Measurements from ENCODE around the gene HERC2. TPM values are rescaled to one million over a fixed set of nuclear protein-coding genes. Genes with fewer than 3 reads are reported as not detected.
"Not testable (repeated sequence)": the region's sequence is repeated elsewhere in the genome, so short reads cannot be mapped to it uniquely, and the experiment has no call there.

The HERC2 gene
- total RNA-seq, 1 donor from 2014 or later = 80.1 TPM

- TF ChIP-seq CTCF (conservative IDR thresholded peaks at IDR 0.05) = no peak
- Mint-ChIP-seq H3K27me3 (no peaks in the 10 kb centered on the region), H3K4me1 (ENCODE audit: unreplicated experiment) (no peaks in the 10 kb centered on the region), H3K36me3 (peaks cover 32% of the 10 kb centered on the region), H3K4me3 (no peak overlapping the region), H3K9me3 (no peaks in the 10 kb centered on the region), H3K27ac (no peak overlapping the region)
- no peak for DNase-seq (ENCODE audit: extremely low spot score, unreplicated experiment)
These were observed 152.6 kb downstream of the HERC2 start for GRCh38 chr15:28169366-28169765.

- peaks cover 39% of the 10 kb centered on the region for H3K36me3 Mint-ChIP-seq
- H3K4me3 Mint-ChIP-seq = not testable (repeated sequence)
These were observed 153.4 kb downstream of the HERC2 start for GRCh38 chr15:28168405-28169121.

GRCh38 chr15:28167042-28167441, 154.9 kb downstream of the HERC2 start:
- TF ChIP-seq CTCF (conservative IDR thresholded peaks at IDR 0.05) = no peak
- Mint-ChIP-seq H3K4me1 (ENCODE audit: unreplicated experiment) (no peaks in the 10 kb centered on the region), H3K4me3 (no peak overlapping the region), H3K27ac (no peak overlapping the region), H3K27me3 (no peaks in the 10 kb centered on the region), H3K9me3 (no peaks in the 10 kb centered on the region), H3K36me3 (peaks cover 52% of the 10 kb centered on the region)
- DNase-seq (ENCODE audit: extremely low spot score, unreplicated experiment) = no peak

More at GRCh38 chr15:28168405-28169121, 153.4 kb downstream of the HERC2 start:
- H3K9me3 Mint-ChIP-seq; DNase-seq (ENCODE audit: extremely low spot score, unreplicated experiment); H3K27me3 Mint-ChIP-seq; H3K4me1 Mint-ChIP-seq (ENCODE audit: unreplicated experiment): not testable (repeated sequence)
- H3K27ac Mint-ChIP-seq = peak overlapping the region; percentile 42

- Mint-ChIP-seq H3K27ac (no peak overlapping the region), H3K4me1 (ENCODE audit: unreplicated experiment) (no peaks in the 10 kb centered on the region), H3K4me3 (no peak overlapping the region), H3K27me3 (no peaks in the 10 kb centered on the region), H3K9me3 (no peaks in the 10 kb centered on the region), H3K36me3 (peaks cover 64% of the 10 kb centered on the region)
- TF ChIP-seq CTCF (conservative IDR thresholded peaks at IDR 0.05) = no peak
- DNase-seq (ENCODE audit: extremely low spot score, unreplicated experiment) = no peak
These were observed 156.2 kb downstream of the HERC2 start for GRCh38 chr15:28165791-28166190.

- DNase-seq (ENCODE audit: extremely low spot score, unreplicated experiment) = no peak
- H3K9me3 Mint-ChIP-seq = no peaks in the 10 kb centered on the region
- no peak overlapping the region for H3K4me3 Mint-ChIP-seq
- H3K27ac Mint-ChIP-seq = no peak overlapping the region
- no peak for TF ChIP-seq CTCF (conservative IDR thresholded peaks at IDR 0.05)
- no peaks in the 10 kb centered on the region for H3K27me3 Mint-ChIP-seq
- peaks cover 72% of the 10 kb centered on the region for H3K36me3 Mint-ChIP-seq
- no peaks in the 10 kb centered on the region for H3K4me1 Mint-ChIP-seq (ENCODE audit: unreplicated experiment)
These were observed 157.1 kb downstream of the HERC2 start for GRCh38 chr15:28164876-28165275.

- Mint-ChIP-seq H3K27me3 (no peaks in the 10 kb centered on the region), H3K9me3 (peaks cover 16% of the 10 kb centered on the region), H3K27ac (no peak overlapping the region), H3K4me1 (ENCODE audit: unreplicated experiment) (no peaks in the 10 kb centered on the region), H3K4me3 (no peak overlapping the region), H3K36me3 (peaks cover 42% of the 10 kb centered on the region)
- no peak for DNase-seq (ENCODE audit: extremely low spot score, unreplicated experiment)
- TF ChIP-seq CTCF (conservative IDR thresholded peaks at IDR 0.05) = no peak
These were observed 167.7 kb downstream of the HERC2 start for GRCh38 chr15:28154283-28154682.
